Neural progenitor cell (in vitro differentiated cells): ENCODE data around the gene VPS41.

Source experiments
- EZH2phosphoT487 ChIP-seq: fragments of 200-600 bp; sonication (generic); IDR thresholded peaks from 2 replicates; pipeline ENCODE4 v1.6.1; 2017; ENCODE audit warnings: antibody characterized with exemption
- TF ChIP-seq, protein P1 (sequence below): fragments of 200-600 bp; sonication (generic); IDR thresholded peaks from 2 replicates; pipeline ENCODE4 v1.5.1; 2017; ENCODE audit warnings: antibody characterized with exemption, mild to moderate bottlenecking

DNA sequence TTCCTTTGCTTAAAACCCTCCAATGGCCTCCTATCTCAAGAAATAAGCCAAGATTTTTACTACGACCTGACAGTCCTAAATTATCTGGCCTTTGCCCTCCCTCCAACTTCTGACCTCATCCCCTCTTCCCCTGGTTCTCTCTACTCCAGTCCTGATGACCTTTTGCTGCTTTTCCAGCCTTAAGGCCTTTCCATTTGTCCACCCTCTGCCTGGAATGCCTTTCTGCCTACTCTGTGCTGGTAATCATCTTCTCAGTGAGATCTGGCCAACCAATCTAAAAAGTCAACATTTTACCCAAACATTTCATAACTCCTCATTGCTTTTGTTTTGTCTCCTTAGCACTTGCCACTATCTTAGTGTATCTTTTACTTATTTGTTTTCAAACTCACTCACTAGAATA lies 75.7 kb downstream of the VPS41 start:
- TF ChIP-seq, protein P1, sequence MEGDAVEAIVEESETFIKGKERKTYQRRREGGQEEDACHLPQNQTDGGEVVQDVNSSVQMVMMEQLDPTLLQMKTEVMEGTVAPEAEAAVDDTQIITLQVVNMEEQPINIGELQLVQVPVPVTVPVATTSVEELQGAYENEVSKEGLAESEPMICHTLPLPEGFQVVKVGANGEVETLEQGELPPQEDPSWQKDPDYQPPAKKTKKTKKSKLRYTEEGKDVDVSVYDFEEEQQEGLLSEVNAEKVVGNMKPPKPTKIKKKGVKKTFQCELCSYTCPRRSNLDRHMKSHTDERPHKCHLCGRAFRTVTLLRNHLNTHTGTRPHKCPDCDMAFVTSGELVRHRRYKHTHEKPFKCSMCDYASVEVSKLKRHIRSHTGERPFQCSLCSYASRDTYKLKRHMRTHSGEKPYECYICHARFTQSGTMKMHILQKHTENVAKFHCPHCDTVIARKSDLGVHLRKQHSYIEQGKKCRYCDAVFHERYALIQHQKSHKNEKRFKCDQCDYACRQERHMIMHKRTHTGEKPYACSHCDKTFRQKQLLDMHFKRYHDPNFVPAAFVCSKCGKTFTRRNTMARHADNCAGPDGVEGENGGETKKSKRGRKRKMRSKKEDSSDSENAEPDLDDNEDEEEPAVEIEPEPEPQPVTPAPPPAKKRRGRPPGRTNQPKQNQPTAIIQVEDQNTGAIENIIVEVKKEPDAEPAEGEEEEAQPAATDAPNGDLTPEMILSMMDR, result no peak
- TF ChIP-seq EZH2phosphoT487, result no peak
